ENCODE measurements around the gene CCDC80. TPM values are rescaled to one million over a fixed set of nuclear protein-coding genes. Genes with fewer than 3 reads are reported as not detected.

The CCDC80 gene
- total RNA-seq, 1 experiment from 2014 or later, result 26.2 TPM

DNA sequence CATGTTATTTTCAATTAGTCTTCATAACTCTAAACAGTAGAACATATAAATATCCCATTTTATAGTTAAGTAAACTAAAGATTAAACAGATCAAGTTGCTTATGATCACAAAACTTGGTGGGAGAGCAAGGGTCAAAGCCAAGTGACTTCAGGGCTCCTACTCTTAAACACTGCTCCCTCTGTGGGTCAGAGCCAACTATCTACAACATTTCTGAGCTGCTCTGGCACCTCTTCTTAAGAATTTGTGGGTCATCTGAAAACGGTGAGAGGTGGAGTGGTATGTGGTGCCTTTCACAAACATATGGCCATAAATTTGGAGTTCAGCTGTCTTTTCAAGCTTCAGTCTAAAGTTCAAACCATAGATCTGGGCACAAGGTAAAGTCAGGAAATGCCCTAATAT is 90.1 kb downstream of the CCDC80 start:
- Histone ChIP-seq H3K4me3 (ENCODE audit: low read depth, low read length) (no peak overlapping the region), H3K27me3 (replicated peaks; ENCODE audit: control insufficient read depth, insufficient read depth, low read length) (no peaks in the 10 kb centered on the region), H3K36me3 (ENCODE audit: control insufficient read depth, insufficient read depth, low read length) (no peaks in the 10 kb centered on the region; the same call in 1 of the 2 replicates), H3K4me1 (peaks cover 4% of the 10 kb centered on the region; the same call in 1 of the 2 replicates), H3K9me3 (no peaks in the 10 kb centered on the region)
- H3K36me3 Mint-ChIP-seq (ENCODE audit: insufficient read depth, unreplicated experiment), result peaks cover 9% of the 10 kb centered on the region
- H3K27ac Mint-ChIP-seq (ENCODE audit: unreplicated experiment), result no peak overlapping the region
- no peaks in the 10 kb centered on the region for H3K9me3 Mint-ChIP-seq (ENCODE audit: unreplicated experiment)
- ChIA-PET POLR2A (interaction anchor here (1.0 kb wide), 1 partner anchor 11 kb away, joined by 3 read pairs; the partner anchor contains the start of genes ATG3 and SLC35A5), CTCF (no interaction called here)
- no peaks in the 10 kb centered on the region for H3K4me1 Mint-ChIP-seq (ENCODE audit: low read depth, unreplicated experiment)
- H3K27me3 Mint-ChIP-seq (ENCODE audit: insufficient read depth, unreplicated experiment), result no peaks in the 10 kb centered on the region
- TF ChIP-seq CTCF (IDR thresholded peaks at IDR 0.05; ENCODE audit: insufficient read depth in 1 of 2, low read depth in 1 of 2, low read length in 1 of 2, severe bottlenecking in 1 of 2, unreplicated experiment in 1 of 2), result peak in 1 of 2 experiments; percentile 29
- BruUV-seq (replicated peaks), result no TSS peak
- intact Hi-C loops (cut with micrococcal nuclease; ENCODE audit: unreplicated experiment), result no loop called here
- peak in 1 of 2 experiments; percentile 5 for DNase-seq
- H3K4me3 Mint-ChIP-seq (ENCODE audit: unreplicated experiment), result no peak overlapping the region

Other genes starting within 250 kb of the CCDC80 start
- not detected in 2 replicates for gene BTLA, start 141.7 kb downstream of the CCDC80 start, total RNA-seq (2022)
- 50.7 and 52.3 TPM in 2 replicates for gene ATG3, start 79.2 kb downstream of the CCDC80 start, total RNA-seq (2022)
- 18.6 and 19.1 TPM in 2 replicates for gene SLC35A5, start 79.1 kb downstream of the CCDC80 start, total RNA-seq (2022)
- gene CD200R1L, start 205.7 kb upstream of the CCDC80 start, total RNA-seq (2022), result not detected in 2 replicates